Measurements from ENCODE around the gene ERP44. TPM values are rescaled to one million over a fixed set of nuclear protein-coding genes. Genes with fewer than 3 reads are reported as not detected.

The ERP44 gene
- total RNA-seq, 1 donor from 2014 or later = 18.3 TPM

- Mint-ChIP-seq H3K36me3 (peaks cover 49% of the 10 kb centered on the region), H3K4me1 (no peaks in the 10 kb centered on the region), H3K27me3 (ENCODE audit: low read depth) (no peaks in the 10 kb centered on the region), H3K9me3 (peaks cover 22% of the 10 kb centered on the region), H3K4me3 (no peak overlapping the region), H3K27ac (no peak overlapping the region)
- no peak for TF ChIP-seq CTCF (IDR thresholded peaks at IDR 0.05; ENCODE audit: unreplicated experiment)
- no peak for DNase-seq (ENCODE audit: low spot score in 2 of 2, unreplicated experiment in 2 of 2)
Measured at GRCh38 chr9:99929652-99930051, 169.1 kb downstream of the ERP44 start.

Other genes with a start within 250 kb of the ERP44 start
- gene STX17, start 192.3 kb downstream of the ERP44 start, total RNA-seq = 49.8 to 52.3 TPM (median 52.3 TPM) in 3 replicates
- gene INVS, start 243 bp upstream of the ERP44 start, total RNA-seq = 24.7 to 27.6 TPM (median 26.0 TPM) in 3 replicates